GM12878 (cell line): ENCODE results near the gene MOGAT3. TPM values are rescaled to one million over a fixed set of nuclear protein-coding genes. Genes with fewer than 3 reads are reported as not detected.
A peak's percentile ranks its signal among the peaks of the same experiment; 100 is the strongest.

ENCODE experiments used
- ATAC-seq: fragments of 200-7000 bp; cut with Tn5 transposase; 3 replicates; pipeline ENCODE4 v1.9.1; 2020; ENCODE audit warnings: mild to moderate bottlenecking, moderate library complexity
- BruUV-seq: library from RNA; stranded (reverse); fragments of 400-500 nt; replicated peaks from 2 replicates; lab custom pipeline; 2021; lab: Mats Ljungman, UMichigan
- CTCF ChIA-PET: fragments of 300-600 bp; sonication (Branson Sonifier 250); formaldehyde crosslinking; extraction: SDS; loops from one replicate; lab custom pipeline; 2021; ENCODE audit warnings: inconsistent platforms; lab: Yijun Ruan, JAX
- POLR2A ChIA-PET: fragments of 350-600 bp; formaldehyde crosslinking; extraction: SDS; loops from one replicate; lab custom pipeline; 2021; ENCODE audit warnings: inconsistent platforms; lab: Charles Lee
- RAD21 ChIA-PET: fragments of 300-600 bp; sonication (Branson Sonifier 250); formaldehyde crosslinking; loops from one replicate; lab custom pipeline; 2023; ENCODE audit warnings: antibody characterized with exemption; ENCODE audit not compliant: unreplicated experiment; lab: Charles Lee
- SMC1A ChIA-PET: fragments of 300-600 bp; sonication (Branson Sonifier 250); formaldehyde crosslinking; loops from one replicate; lab custom pipeline; 2023; ENCODE audit not compliant: unreplicated experiment, uncharacterized antibody; lab: Charles Lee
- DNase-seq: peaks from one replicate; pipeline ENCODE4 v3.0.0-alpha.2; 2011; ENCODE audit warnings: low read depth, low spot score
- FAIRE-seq: peaks from 3 replicates; lab custom pipeline; 2011; peaks lifted over from hg19 to GRCh38; lab: Jason Lieb, UNC
- H2AFZ ChIP-seq: 2 replicates; pipeline ENCODE4 v1.6.0; 2011; ENCODE audit warnings: low read depth, low read length, control low read depth; ENCODE audit not compliant: control insufficient read depth
- H3K27ac ChIP-seq: 2 replicates; pipeline ENCODE4 v1.5.1; 2011; ENCODE audit warnings: control low read depth; ENCODE audit not compliant: control insufficient read depth, insufficient read depth
- H3K27me3 ChIP-seq, 2 experiments: replicated peaks in 1 of 2; 2 replicates each; pipeline versions ENCODE4 v1.6.0 to v1.6.1; 2011; ENCODE audit warnings: low read length in 1 of 2; ENCODE audit not compliant: control insufficient read depth in 2 of 2, insufficient read depth in 2 of 2
- H3K36me3 ChIP-seq, 2 experiments: 2 replicates each; pipeline ENCODE4 v1.5.1; 2011; ENCODE audit warnings: low read length in 1 of 2; ENCODE audit not compliant: control insufficient read depth in 2 of 2, insufficient read depth in 2 of 2
- H3K4me1 ChIP-seq: 2 replicates; pipeline ENCODE4 v1.6.1; 2011; ENCODE audit warnings: mild to moderate bottlenecking, low read length, moderate library complexity, mixed read lengths; ENCODE audit not compliant: control insufficient read depth, insufficient read depth
- H3K4me2 ChIP-seq: 2 replicates; pipeline ENCODE4 v1.6.0; 2011; ENCODE audit warnings: control low read depth; ENCODE audit not compliant: control insufficient read depth, insufficient read depth
- H3K4me3 ChIP-seq: fragments of 200-600 bp; sonication (generic); 2 replicates; pipeline ENCODE4 v1.5.1; 2016
- H3K79me2 ChIP-seq: 2 replicates; pipeline ENCODE4 v1.6.0; 2011; ENCODE audit warnings: low read length; ENCODE audit not compliant: control insufficient read depth, insufficient read depth
- H3K9ac ChIP-seq: 2 replicates; pipeline ENCODE4 v1.8.0; 2011; ENCODE audit warnings: low read length, control low read depth, mixed read lengths; ENCODE audit not compliant: control insufficient read depth, insufficient read depth
- H3K9me3 ChIP-seq: replicated peaks from 3 replicates; pipeline ENCODE4 v1.5.1; 2011; ENCODE audit warnings: mild to moderate bottlenecking, low read length; ENCODE audit not compliant: control insufficient read depth, insufficient read depth
- H4K20me1 ChIP-seq: 2 replicates; pipeline ENCODE4 v1.6.0; 2011; ENCODE audit not compliant: control insufficient read depth, insufficient read depth
- BCL11A ChIP-seq: IDR thresholded peaks from 2 replicates; pipeline ENCODE4 v1.6.1; 2011; ENCODE audit warnings: low read depth, low read length
- BRCA1 ChIP-seq: IDR thresholded peaks from 2 replicates; pipeline ENCODE4 v1.6.1; 2011; ENCODE audit warnings: low read depth, low read length, improper control_type of control experiment
- CBFB ChIP-seq: IDR thresholded peaks from 2 replicates; pipeline ENCODE4 v1.6.1; 2016; ENCODE audit warnings: antibody characterized with exemption, low read depth
- CHD2 ChIP-seq: IDR thresholded peaks from 2 replicates; pipeline ENCODE4 v1.6.1; 2011; ENCODE audit warnings: low read depth, low read length, improper control_type of control experiment, borderline replicate concordance
- CREB1 ChIP-seq: IDR thresholded peaks from 2 replicates; pipeline ENCODE4 v1.6.1; 2012; ENCODE audit warnings: low read depth, mild to moderate bottlenecking, inconsistent platforms
- EGR1 ChIP-seq, 2 experiments: IDR thresholded peaks; 1 replicate in 1 of 2; 2 replicates in 1 of 2; pipeline ENCODE4 v1.6.1; 2011 to 2012; ENCODE audit warnings: low read depth in 2 of 2, low read length in 2 of 2, borderline replicate concordance in 1 of 2, mild to moderate bottlenecking in 1 of 2, moderate library complexity in 1 of 2
- EZH2 ChIP-seq: IDR thresholded peaks from 2 replicates; pipeline ENCODE4 v1.6.1; 2012; ENCODE audit warnings: low read depth, mild to moderate bottlenecking, control low read depth, inconsistent platforms, low read length, borderline replicate concordance; ENCODE audit not compliant: control insufficient read depth
- HDAC6 ChIP-seq: fragments of 200-600 bp; sonication (generic); IDR thresholded peaks from one replicate; pipeline ENCODE4 v1.8.0; 2017; ENCODE audit warnings: antibody characterized with exemption; ENCODE audit not compliant: unreplicated experiment
- HDGF ChIP-seq: fragments of 450-650 bp; IDR thresholded peaks from 2 replicates; pipeline ENCODE4 v1.6.1; 2016; ENCODE audit warnings: antibody characterized with exemption
- NBN ChIP-seq: fragments of 450-650 bp; IDR thresholded peaks from 2 replicates; pipeline ENCODE4 v1.6.1; 2016
- NFXL1 ChIP-seq: fragments of 450-650 bp; IDR thresholded peaks from 2 replicates; pipeline ENCODE4 v1.6.1; 2017; ENCODE audit warnings: antibody characterized with exemption, mild to moderate bottlenecking, borderline replicate concordance
- NFYB ChIP-seq: IDR thresholded peaks from 2 replicates; pipeline ENCODE4 v1.6.1; 2011; ENCODE audit warnings: low read depth, mild to moderate bottlenecking, low read length, improper control_type of control experiment, moderate library complexity; ENCODE audit not compliant: insufficient read depth
- RBBP5 ChIP-seq: fragments of 200-600 bp; sonication (generic); conservative IDR thresholded peaks from 2 replicates; pipeline ENCODE4 v1.6.1; 2016
- SMAD1 ChIP-seq: fragments of 450-650 bp; IDR thresholded peaks from 2 replicates; pipeline ENCODE4 v1.6.1; 2018; ENCODE audit warnings: mild to moderate bottlenecking, low read depth; ENCODE audit not compliant: partially characterized antibody
- SMARCA5 ChIP-seq: fragments of 450-650 bp; IDR thresholded peaks from 2 replicates; pipeline ENCODE4 v1.6.1; 2017; ENCODE audit warnings: mild to moderate bottlenecking
- SUZ12 ChIP-seq: fragments of 200-600 bp; sonication (generic); IDR thresholded peaks from one replicate; pipeline ENCODE4 v1.6.1; 2018; ENCODE audit warnings: antibody characterized with exemption, mild to moderate bottlenecking; ENCODE audit not compliant: unreplicated experiment
- WRNIP1 ChIP-seq: IDR thresholded peaks from 2 replicates; pipeline ENCODE4 v1.6.1; 2011; ENCODE audit warnings: low read depth, low read length, improper control_type of control experiment, borderline replicate concordance
- ZNF274 ChIP-seq: IDR thresholded peaks from one replicate; pipeline ENCODE4 v1.8.0; 2011; ENCODE audit not compliant: insufficient read length, insufficient read depth
- ZNF384 ChIP-seq: IDR thresholded peaks from 2 replicates; pipeline ENCODE4 v1.6.1; 2012; ENCODE audit warnings: low read depth, mild to moderate bottlenecking, low read length, improper control_type of control experiment, borderline replicate concordance
- ZNF622 ChIP-seq: fragments of 450-650 bp; IDR thresholded peaks from 2 replicates; pipeline ENCODE4 v1.6.1; 2017; ENCODE audit warnings: mild to moderate bottlenecking, inconsistent platforms
- ZSCAN29 ChIP-seq: fragments of 450-650 bp; IDR thresholded peaks from 2 replicates; pipeline ENCODE4 v1.6.1; 2017; ENCODE audit warnings: mild to moderate bottlenecking, moderate library complexity
- WGBS: methylation state at CpG from one replicate; pipeline ENCODE4 v1.1.6; 2016; ENCODE audit warnings: low lambda C conversion rate; ENCODE audit not compliant: insufficient replicate concordance, insufficient coverage; ENCODE audit errors: missing lambda C conversion rate; 5-methylcytosine and 5-hydroxymethylcytosine counted together
- in situ Hi-C: fragments of 300-500 bp; cut with MboI; formaldehyde crosslinking; loops from 9 replicates; pipeline ENCODE4 v1.14.3; 2018; ENCODE audit warnings: mixed read lengths
- intact Hi-C: fragments of 100-400 bp; cut with micrococcal nuclease; formaldehyde crosslinking; loops from one replicate; pipeline ENCODE4 v1.14.2; 2022; ENCODE audit not compliant: unreplicated experiment
- polyA plus RNA-seq, 11 experiments: library from polyadenylated mRNA; depleted of rRNA in 4 of 11; unstranded in 6 of 11; stranded (reverse) in 5 of 11; fragments of >200 nt; fragmentation: Nextera tagmentation in 4 of 11; fragmentation: Illumina TruSeq in 1 of 11; extraction: Ambion mirVana in 4 of 11; extraction: Trizol in 1 of 11; gene quantifications; 1 replicate in 1 of 11; 2 replicates in 10 of 11; pipeline versions ENCODE4 v1.2.1 to v1.2.3, GENCODE V29; 2011 to 2016; ENCODE audit warnings: inconsistent platforms in 2 of 11, missing spikeins in 2 of 11, low read depth in 1 of 11
- total RNA-seq, 4 experiments: library from RNA; depleted of rRNA in 3 of 4; stranded (reverse); fragments of >200 nt in 3 of 4; fragmentation: Illumina TruSeq in 1 of 4; extraction: Trizol in 1 of 4; gene quantifications; 2 replicates each; pipeline versions ENCODE4 v1.2.1 to v1.2.3, GENCODE V29; 2013 to 2021
- TF ChIP-seq, protein P1 (sequence below): IDR thresholded peaks from 2 replicates; pipeline ENCODE4 v1.6.1; 2011; ENCODE audit warnings: borderline replicate concordance, low read depth, mild to moderate bottlenecking, moderate library complexity, low read length; ENCODE audit not compliant: insufficient read depth, poor library complexity, severe bottlenecking

MOGAT3 gene
- total and polyA plus RNA-seq, 10 of the 15 experiments (the other 5 are each of a cell fraction or from before 2014, with no cell fraction given) = 0.11 TPM; not detected in 9

DNA sequence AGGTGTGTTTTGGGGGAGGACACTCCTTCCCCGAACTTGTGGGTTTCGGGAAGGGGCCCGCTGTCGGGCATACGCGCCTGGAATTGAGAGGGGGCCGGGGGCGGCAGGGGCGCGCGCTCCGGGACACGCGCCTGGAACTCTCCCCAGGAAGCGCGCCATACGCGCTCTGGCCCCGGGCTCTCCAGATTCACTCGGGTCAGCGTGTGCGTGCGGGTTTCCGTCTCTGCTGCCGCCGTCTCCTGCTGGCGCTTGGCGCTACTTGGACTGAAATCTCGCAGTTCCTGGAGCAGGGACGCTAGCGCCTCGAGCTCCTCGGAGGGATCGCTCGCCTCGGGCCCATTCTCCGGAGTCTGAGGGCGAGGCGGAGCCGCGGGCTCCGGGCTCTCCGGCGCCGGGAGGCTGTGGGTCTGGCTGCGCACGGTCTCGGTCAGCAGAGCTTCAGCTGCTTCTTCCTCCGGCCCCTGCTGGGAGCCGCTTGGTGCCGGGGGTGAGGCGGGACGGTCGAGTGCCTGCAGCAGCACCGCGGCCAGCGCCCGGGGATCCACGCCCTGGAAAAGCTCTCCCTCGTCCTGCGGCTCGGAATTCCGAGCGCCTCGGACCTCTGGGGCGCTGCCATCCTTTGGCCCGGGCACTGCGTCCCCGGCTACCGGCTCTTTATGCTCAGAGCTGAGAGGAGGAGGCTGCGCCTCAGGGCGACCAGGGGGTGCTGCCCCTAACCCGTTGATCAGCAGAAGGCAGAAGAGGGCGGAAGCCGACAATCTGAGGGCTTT, 36.6 kb downstream of the MOGAT3 start (continued):
- TF ChIP-seq CHD2 (no peak), SUZ12 (peak; percentile 65), CBFB (no peak), EZH2 (0 out of 2 replicates have a peak, but pooled peaks have one; percentile 24), BCL11A (no peak), ZNF274 (no peak), ZNF622 (no peak)

GRCh38 chr7:101163279-101164070, 37.4 kb downstream of the MOGAT3 start:
- Histone ChIP-seq H3K4me1 (peaks cover 4% of the 10 kb centered on the region), H3K4me3 (peak overlapping the region; percentile 55; the same call in 1 of the 2 replicates), H3K27me3 (peaks cover 8 to 22% of the 10 kb centered on the region in 2 experiments; a peak in 3 of 4 replicates), H3K4me2 (peak overlapping the region; percentile 60), H3K79me2 (no peaks in the 10 kb centered on the region), H3K36me3 (peaks cover 0 to 6% of the 10 kb centered on the region in 2 experiments; a peak in 3 of 4 replicates), H3K9me3 (no peaks in the 10 kb centered on the region; the same call in 2 of the 3 replicates), H2AFZ (peak overlapping the region; percentile 15; the same call in 1 of the 2 replicates), H3K27ac (no peak overlapping the region), H4K20me1 (no peaks in the 10 kb centered on the region), H3K9ac (no peak overlapping the region)
- intact Hi-C loops = no loop called here
- 3% methylated on average over 31 of the region's 92 CpGs for WGBS
- BruUV-seq = no TSS peak
- FAIRE-seq (peak; percentile 31), DNase-seq (no peak), ATAC-seq (peak; percentile 40)
- RAD21 ChIA-PET = no interaction called here
- CTCF ChIA-PET = interaction anchor here (0.8 to 2.3 kb wide), 2 partner anchors 20 to 23 kb away, joined by 4 to 11 read pairs; no protein-coding TSS in a partner anchor
- SMC1A ChIA-PET = no interaction called here
- in situ Hi-C loops = no loop called here
- POLR2A ChIA-PET = interaction anchor here (0.8 kb wide), 1 partner anchor 29 kb away, joined by 3 read pairs; no protein-coding TSS in a partner anchor
- TF ChIP-seq WRNIP1 (no peak), CHD2 (no peak), HDAC6 (peak; percentile 94), NFXL1 (0 out of 2 replicates have a peak, but pooled peaks have one; percentile 20), HDGF (no peak), EGR1 (IDR thresholded peaks at IDR 0.05; ENCODE audit: borderline replicate concordance in 1 of 2, low read depth in 2 of 2, low read length in 2 of 2) (peak in 1 of 2 experiments; percentile 39; a peak in 1 of 3 replicates), ZNF384 (no peak), RBBP5 (no peak), ZSCAN29 (no peak), BRCA1 (no peak), SMARCA5 (no peak), CREB1 (no peak), NBN (0 out of 2 replicates have a peak, but pooled peaks have one; percentile 27), SMAD1 (no peak), NFYB (no peak)
- TF ChIP-seq, protein P1, sequence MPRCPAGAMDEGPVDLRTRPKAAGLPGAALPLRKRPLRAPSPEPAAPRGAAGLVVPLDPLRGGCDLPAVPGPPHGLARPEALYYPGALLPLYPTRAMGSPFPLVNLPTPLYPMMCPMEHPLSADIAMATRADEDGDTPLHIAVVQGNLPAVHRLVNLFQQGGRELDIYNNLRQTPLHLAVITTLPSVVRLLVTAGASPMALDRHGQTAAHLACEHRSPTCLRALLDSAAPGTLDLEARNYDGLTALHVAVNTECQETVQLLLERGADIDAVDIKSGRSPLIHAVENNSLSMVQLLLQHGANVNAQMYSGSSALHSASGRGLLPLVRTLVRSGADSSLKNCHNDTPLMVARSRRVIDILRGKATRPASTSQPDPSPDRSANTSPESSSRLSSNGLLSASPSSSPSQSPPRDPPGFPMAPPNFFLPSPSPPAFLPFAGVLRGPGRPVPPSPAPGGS = no peak
